Brain microvascular endothelial cell (primary cell): ENCODE measurements around the gene HSPB9.
A peak's percentile ranks its signal among the peaks of the same experiment; 100 is the strongest.
"Not testable (repeated sequence)": the region's sequence is repeated elsewhere in the genome, so short reads cannot be mapped to it uniquely, and the experiment has no call there.

Experiments used
- DNase-seq: peaks from one replicate; pipeline ENCODE4 v3.0.0-alpha.2; 2020
- H3K27ac ChIP-seq: fragments of 250-450 bp; sonication (Bioruptor Pico); 2 replicates; pipeline ENCODE4 v1.5.1; 2020; ENCODE audit warnings: mild to moderate bottlenecking, moderate library complexity
- H3K27me3 ChIP-seq: fragments of 250-450 bp; sonication (Bioruptor Pico); replicated peaks from 2 replicates; pipeline ENCODE4 v1.5.1; 2020; ENCODE audit warnings: mild to moderate bottlenecking
- H3K36me3 ChIP-seq: fragments of 250-450 bp; sonication (Bioruptor Pico); replicated peaks from 2 replicates; pipeline ENCODE4 v1.5.1; 2020; ENCODE audit warnings: mild to moderate bottlenecking
- H3K4me3 ChIP-seq: 2 replicates; pipeline ENCODE4 v1.5.1; 2011; ENCODE audit warnings: low read depth, mild to moderate bottlenecking, control low read depth, low read length, moderate library complexity
- CTCF ChIP-seq: IDR thresholded peaks from 2 replicates; pipeline ENCODE4 v1.5.1; 2011; ENCODE audit warnings: low read depth, mild to moderate bottlenecking, moderate library complexity, low read length, control low read depth, inconsistent platforms; ENCODE audit errors: missing control alignments
- in situ Hi-C: cut with HindIII; loops from 2 replicates; pipeline ENCODE4 v1.10.0; 2017; ENCODE audit warnings: low sequenced_read_pairs, low pct_ligation_motif_present

Gene HSPB9

GRCh38 chr17:42141382-42141781, 18.8 kb downstream of the HSPB9 start:
- DNase-seq, result no peak
- in situ Hi-C loops, result no loop called here
- Histone ChIP-seq H3K27me3 (no peaks in the 10 kb centered on the region), H3K36me3 (peaks cover 8% of the 10 kb centered on the region), H3K4me3 (no peak overlapping the region), H3K27ac (no peak overlapping the region)
- no peak for TF ChIP-seq CTCF

- in situ Hi-C loops, result no loop called here
These were observed 19.8 kb downstream of the HSPB9 start for GRCh38 chr17:42142371-42142896.

GRCh38 chr17:42143138-42143537, 20.5 kb downstream of the HSPB9 start:
- DNase-seq, in situ Hi-C loops, H3K4me3 ChIP-seq, H3K27me3 ChIP-seq: not testable (repeated sequence)
- Histone ChIP-seq H3K36me3 (peaks cover 16% of the 10 kb centered on the region), H3K27ac (peak overlapping the region; percentile 20)

More at GRCh38 chr17:42142371-42142896, 19.8 kb downstream of the HSPB9 start:
- Histone ChIP-seq H3K36me3 (peaks cover 11% of the 10 kb centered on the region), H3K27me3 (no peaks in the 10 kb centered on the region), H3K4me3 (no peak overlapping the region), H3K27ac (peak overlapping the region; percentile 31)
- no peak for TF ChIP-seq CTCF
- peak; percentile 57 for DNase-seq

- TF ChIP-seq CTCF, result no peak
These were observed 24.5 kb downstream of the HSPB9 start for GRCh38 chr17:42146911-42147607.

GRCh38 chr17:42153919-42154742, 31.5 kb downstream of the HSPB9 start:
- no peak for TF ChIP-seq CTCF
- H3K27me3 ChIP-seq, result no peaks in the 10 kb centered on the region
- H3K4me3 ChIP-seq, result peak overlapping the region; percentile 95
- in situ Hi-C loops, result no loop called here
- peak; percentile 22 for DNase-seq
- peak overlapping the region; percentile 74 for H3K27ac ChIP-seq
- peaks cover 2% of the 10 kb centered on the region for H3K36me3 ChIP-seq

More at GRCh38 chr17:42146911-42147607, 24.5 kb downstream of the HSPB9 start:
- Histone ChIP-seq H3K36me3 (peaks cover 17% of the 10 kb centered on the region), H3K27me3 (no peaks in the 10 kb centered on the region), H3K4me3 (no peak overlapping the region), H3K27ac (no peak overlapping the region)
- in situ Hi-C loops, result no loop called here
- no peak for DNase-seq

GRCh38 chr17:42155614-42156045, 33.0 kb downstream of the HSPB9 start:
- no peak for DNase-seq
- Histone ChIP-seq H3K36me3 (no peaks in the 10 kb centered on the region), H3K27me3 (no peaks in the 10 kb centered on the region), H3K27ac (no peak overlapping the region), H3K4me3 (peak overlapping the region; percentile 60)
- no peak for TF ChIP-seq CTCF
- in situ Hi-C loops, result no loop called here
